Measurements from ENCODE around the gene TMEM91.

The TMEM91 gene

GRCh38 chr19:41412953-41413352, 36.6 kb downstream of the TMEM91 start:
- no peak for DNase-seq

- DNase-seq = no peak
Observed at GRCh38 chr19:41413947-41414346, 37.6 kb downstream of the TMEM91 start.

- no peak for DNase-seq
Observed at GRCh38 chr19:41414461-41414860, 38.1 kb downstream of the TMEM91 start.

- DNase-seq = no peak
Observed at GRCh38 chr19:41415154-41415571, 38.8 kb downstream of the TMEM91 start.

GRCh38 chr19:41416194-41416674, 39.9 kb downstream of the TMEM91 start:
- no peak for DNase-seq

GRCh38 chr19:41420101-41420880, 44.0 kb downstream of the TMEM91 start:
- no peak for DNase-seq

- no peak for DNase-seq
Observed at GRCh38 chr19:41421314-41421713, 45.0 kb downstream of the TMEM91 start.

- no peak for DNase-seq
Observed at GRCh38 chr19:41421973-41422372, 45.6 kb downstream of the TMEM91 start.

- DNase-seq = no peak
Observed at GRCh38 chr19:41422456-41422855, 46.1 kb downstream of the TMEM91 start.

GRCh38 chr19:41422955-41423354, 46.6 kb downstream of the TMEM91 start:
- no peak for DNase-seq

- DNase-seq = no peak
Observed at GRCh38 chr19:41424335-41425173, 48.2 kb downstream of the TMEM91 start.

GRCh38 chr19:41425174-41426115, 49.1 kb downstream of the TMEM91 start:
- no peak for DNase-seq

- DNase-seq = no peak
Observed at GRCh38 chr19:41426116-41426841, 49.9 kb downstream of the TMEM91 start.

GRCh38 chr19:41426952-41427646, 50.8 kb downstream of the TMEM91 start, which contains the start of gene B3GNT8:
TSS of gene B3GNT8 (minus strand) at chr19:41427374. CDS start at chr19:41426778, 596 bp downstream.
- peak; percentile 43 for DNase-seq

GRCh38 chr19:41427647-41428480, 51.5 kb downstream of the TMEM91 start:
- DNase-seq = peak; percentile 69

- DNase-seq = no peak
Observed at GRCh38 chr19:41428481-41428859, 52.1 kb downstream of the TMEM91 start.

- no peak for DNase-seq
Observed at GRCh38 chr19:41430922-41431321, 54.6 kb downstream of the TMEM91 start.

- DNase-seq = peak; percentile 34
Observed at GRCh38 chr19:41431426-41432386, 55.4 kb downstream of the TMEM91 start.

- no peak for DNase-seq
Observed at GRCh38 chr19:41433171-41433570, 56.8 kb downstream of the TMEM91 start.

Data from CD4-positive, alpha-beta T cell treated with Interleukin-10 for 1 hour (primary cell).